Fibroblast of peridontal ligament (primary cell): ENCODE measurements around the gene MYDGF.
"Not testable (repeated sequence)": the region's sequence is repeated elsewhere in the genome, so short reads cannot be mapped to it uniquely, and the experiment has no call there.

Source experiments
- DNase-seq: peaks from one replicate; pipeline ENCODE4 v3.0.0-alpha.2; 2010; ENCODE audit errors: extremely low read depth

Gene MYDGF

DNA sequence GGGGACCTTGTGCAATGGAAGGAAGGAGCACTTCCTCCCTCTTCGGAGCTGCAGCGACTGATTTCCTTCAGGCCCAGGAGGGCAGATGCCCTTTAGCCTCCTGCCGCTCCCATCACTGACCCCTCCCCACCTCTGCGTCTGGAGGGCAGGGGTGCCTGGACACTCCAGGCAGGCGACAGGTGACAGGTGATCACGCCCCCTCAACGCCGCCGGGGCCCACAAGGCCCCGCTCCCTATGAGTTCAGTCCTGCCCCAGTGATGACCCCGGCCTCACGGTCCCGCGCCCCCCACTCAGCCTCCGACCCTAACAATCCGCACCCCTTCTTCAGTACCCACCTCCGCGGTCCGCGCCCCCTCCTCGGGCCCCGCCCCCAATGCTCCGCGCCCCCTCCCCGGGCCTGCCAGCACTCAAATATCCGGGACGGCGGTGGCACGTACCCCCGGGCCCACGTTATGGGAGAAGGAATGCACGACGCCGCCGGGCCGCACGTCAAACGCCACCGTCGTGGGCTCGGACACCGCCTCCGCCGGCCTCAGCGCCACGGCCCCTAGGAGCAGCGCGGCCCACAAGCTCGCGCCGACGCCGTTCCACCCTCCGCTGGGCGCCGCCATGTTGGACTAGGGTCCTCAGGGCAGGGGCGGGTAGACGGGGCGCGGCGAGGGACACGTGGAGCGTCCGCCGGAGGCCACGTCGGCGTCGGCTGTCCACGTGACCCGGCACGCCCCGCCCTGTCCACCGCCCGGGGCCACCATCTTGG is at the start of gene MYDGF:
TSS of gene MYDGF (minus strand) at position 620 of the 758 bp plus-strand sequence. CDS start at position 612, 8 bp downstream.
- peak; percentile 78 for DNase-seq

DNA sequence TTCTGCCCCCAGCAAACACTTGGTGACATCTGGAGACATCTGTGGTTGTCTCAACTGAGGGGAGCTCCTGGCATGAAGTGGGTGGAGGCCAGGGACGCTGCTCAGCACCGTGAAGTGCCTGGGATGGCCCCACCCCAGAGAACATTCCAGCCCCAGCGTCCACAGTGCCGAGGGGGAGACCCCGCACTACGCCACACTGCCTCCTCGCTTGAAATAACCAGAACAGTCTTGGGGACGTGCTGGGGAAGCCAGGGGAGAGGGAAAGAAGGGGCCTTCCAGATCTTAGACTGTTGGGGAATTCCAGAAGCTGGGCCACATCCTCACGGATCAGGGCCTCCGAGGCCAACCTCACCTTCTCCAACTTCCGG is 49.3 kb upstream of the MYDGF start:
- no peak for DNase-seq

DNA sequence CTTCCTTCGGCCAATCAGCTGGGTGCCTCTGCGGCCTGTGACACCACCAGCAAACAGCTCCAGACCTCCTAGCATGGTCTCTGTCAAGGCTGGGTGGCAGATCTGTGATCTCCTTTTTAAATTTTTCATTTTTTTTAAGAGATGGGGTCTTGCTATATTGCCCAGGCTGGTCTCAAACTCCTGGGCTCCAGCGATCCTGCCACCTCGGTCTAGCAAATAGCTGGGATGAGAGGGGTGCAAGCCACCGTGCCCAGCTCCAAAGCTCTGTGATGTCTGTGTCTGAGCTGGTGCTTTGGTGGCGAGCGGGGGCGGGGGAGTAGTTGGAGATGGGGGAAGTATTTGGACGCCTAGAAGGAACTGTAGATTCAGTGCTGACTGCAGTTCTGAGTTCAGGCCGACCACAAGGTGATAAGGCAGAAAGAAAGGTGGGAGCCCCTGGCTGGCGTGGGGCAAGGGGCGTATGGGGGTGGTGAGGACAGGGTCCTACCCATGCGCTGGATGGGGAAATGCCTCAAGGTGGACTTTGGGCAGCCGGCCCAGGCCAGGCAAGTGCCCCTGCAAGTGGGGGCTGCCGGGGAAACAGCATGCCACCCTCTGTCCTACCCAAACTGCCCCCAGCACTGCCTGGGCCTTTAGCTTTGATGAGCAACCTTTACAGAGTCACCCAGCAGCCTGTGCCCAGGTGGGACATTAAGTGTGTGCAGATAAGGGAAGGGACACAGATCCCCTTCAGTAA is 48.0 kb upstream of the MYDGF start:
- DNase-seq: no peak

DNA sequence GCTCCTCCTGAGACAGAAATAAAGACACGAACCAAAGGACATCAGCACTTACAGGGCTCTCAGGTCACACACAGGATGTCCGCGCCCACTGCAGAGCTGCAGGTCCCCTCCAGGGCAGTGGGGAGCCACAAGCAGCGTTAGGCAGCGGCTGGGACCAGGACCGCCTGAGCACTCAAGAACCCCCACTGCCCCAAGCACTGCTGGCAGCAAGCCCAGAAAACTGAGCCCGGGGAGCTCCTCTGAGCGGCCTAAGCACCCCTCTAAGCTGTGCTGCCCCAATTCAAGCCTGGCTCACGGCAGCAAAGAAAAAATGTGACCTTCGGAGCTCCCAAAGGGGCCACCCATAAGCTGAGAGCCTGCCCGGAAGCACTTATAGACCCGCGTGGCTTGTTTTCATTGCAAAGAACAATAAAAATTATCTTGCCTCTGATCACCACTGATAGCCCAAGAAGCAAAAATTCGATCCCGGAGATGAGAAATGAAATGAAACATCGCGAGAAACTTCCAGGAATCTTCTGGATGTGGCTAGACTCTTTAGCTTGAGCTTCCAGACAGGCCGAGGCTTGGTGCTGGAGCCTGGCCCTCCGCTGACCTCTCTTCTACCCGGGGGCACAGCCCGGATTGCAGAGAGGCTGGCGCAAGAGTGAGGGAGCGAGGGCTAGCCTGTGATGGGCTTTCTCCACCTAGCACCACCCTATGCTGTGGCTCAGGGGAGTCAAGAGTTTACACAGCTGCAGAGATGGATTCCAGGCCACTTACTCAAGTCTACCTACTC is 47.2 kb upstream of the MYDGF start:
- DNase-seq: no peak

DNA sequence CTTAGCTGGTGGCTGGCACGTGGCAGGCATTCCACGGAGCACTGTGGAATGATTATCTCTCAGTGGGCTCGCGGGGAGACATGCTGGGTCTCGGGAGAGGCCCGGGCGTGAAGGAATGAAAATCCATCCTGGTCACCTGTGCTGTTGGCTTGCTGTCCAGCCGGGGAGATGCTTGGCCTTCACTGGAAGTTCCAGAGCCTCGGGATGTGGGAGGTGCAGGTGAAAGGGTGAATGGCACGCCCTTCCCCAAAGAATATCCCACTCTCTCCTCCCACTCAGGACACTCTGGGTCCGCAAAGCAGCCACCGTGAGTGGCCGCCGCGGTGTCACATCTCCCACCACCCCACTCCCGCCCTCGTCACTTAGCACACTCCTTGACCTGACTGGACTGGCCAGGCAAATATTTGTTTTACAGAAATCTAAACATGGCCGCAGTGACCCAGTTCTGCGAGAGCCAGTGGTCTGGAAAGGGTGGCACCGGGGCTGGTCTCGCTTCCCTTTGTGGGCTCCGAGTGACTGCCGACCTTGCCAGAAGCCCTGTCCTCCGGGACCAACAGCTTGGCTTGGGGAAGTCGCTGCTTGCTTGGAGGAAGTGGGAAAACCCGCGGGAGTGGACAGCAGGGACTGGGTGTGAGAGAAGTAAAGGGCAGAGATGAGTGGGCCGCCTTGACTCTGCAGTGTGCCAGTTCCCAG is 45.5 kb upstream of the MYDGF start:
- DNase-seq: no peak

DNA sequence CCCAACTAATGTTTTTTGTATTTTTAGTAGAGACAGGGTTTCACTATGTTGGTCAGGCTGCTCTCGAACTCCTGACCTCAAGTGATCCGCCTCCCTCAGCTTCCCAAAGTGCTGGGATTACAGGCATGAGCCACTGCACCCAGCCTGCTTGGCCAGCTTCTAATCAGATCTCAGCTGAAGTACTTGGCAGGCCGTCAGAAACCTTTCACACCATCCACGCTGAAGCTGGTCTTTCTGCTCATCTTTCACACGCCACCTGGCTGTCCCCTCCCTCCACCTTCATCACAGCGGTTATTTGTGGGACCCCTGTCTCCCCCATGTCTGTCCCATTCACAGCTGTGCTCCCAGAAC is 45.0 kb upstream of the MYDGF start:
- DNase-seq: not testable (repeated sequence)

DNA sequence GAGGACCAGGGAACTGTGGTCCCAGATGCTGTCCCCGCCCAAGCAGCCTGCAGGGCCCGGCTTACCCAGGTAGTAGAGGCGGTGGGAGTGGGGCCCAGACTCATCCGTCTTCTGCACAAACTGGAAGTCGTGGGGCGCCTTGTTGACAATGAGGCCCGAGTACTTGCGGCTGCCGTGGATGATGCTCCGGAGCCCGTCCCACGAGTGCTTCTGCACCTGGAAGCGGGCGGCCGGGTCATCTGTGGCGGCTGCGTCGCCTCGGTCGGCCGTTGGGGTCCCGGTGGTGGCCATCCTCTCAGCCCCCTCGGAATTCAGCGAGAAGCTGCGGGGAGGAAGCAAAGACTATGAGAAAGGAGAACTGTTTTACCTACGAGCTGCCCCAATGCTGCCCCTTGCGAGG is 43.9 kb upstream of the MYDGF start:
- DNase-seq: no peak

DNA sequence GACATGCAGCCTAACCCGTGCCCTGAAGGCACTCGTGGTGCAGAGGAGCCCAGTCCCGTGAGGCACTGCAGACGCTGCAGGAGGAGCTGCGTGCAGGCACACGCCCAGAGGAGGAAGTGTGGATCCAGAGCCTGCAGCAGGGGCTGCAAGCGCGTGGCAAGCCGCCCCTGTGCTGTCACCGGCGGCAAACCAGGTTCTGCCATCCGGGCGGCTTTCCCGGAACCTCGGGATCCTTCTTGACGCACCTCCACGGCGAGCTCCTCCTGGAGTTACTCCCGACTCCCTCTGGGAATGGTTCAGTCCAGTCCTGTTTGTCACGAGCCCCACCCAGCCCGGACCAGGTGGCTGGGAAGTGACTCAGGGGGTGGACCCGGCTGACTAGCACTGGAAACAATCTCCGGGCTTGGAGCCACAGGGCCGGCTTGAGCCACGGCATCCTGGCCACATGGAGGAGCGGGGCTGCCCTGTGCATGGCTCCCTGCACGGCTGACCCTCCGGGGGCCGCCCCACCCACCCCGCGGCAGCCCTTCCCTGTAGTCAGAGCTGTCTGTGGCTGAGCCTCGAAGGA is 43.3 kb upstream of the MYDGF start:
- peak; percentile 86 for DNase-seq

DNA sequence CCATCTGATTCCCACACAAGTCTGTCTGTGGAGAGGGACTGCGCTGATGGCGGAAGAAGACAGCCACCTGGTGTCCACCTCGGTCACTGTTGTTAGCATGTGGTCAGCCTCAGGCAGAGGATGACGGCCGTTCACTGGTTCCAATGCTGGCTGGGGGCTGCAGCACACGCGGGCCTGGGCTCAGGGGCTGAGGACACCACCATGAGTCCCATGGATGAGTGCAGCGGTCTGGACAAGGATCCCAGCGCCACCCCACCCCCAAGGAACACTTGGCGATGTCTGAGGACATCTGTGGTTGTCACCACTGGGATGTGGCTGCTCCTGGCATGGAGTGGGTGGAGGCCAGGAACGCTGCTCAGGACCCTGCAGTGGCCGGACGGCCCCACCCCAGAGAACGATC is 42.6 kb upstream of the MYDGF start:
- DNase-seq: no peak

GRCh38 chr19:4711211-4711610 is 41.1 kb upstream of the MYDGF start:
- DNase-seq: no peak

GRCh38 chr19:4710281-4710600 is 40.1 kb upstream of the MYDGF start:
- DNase-seq: no peak

DNA sequence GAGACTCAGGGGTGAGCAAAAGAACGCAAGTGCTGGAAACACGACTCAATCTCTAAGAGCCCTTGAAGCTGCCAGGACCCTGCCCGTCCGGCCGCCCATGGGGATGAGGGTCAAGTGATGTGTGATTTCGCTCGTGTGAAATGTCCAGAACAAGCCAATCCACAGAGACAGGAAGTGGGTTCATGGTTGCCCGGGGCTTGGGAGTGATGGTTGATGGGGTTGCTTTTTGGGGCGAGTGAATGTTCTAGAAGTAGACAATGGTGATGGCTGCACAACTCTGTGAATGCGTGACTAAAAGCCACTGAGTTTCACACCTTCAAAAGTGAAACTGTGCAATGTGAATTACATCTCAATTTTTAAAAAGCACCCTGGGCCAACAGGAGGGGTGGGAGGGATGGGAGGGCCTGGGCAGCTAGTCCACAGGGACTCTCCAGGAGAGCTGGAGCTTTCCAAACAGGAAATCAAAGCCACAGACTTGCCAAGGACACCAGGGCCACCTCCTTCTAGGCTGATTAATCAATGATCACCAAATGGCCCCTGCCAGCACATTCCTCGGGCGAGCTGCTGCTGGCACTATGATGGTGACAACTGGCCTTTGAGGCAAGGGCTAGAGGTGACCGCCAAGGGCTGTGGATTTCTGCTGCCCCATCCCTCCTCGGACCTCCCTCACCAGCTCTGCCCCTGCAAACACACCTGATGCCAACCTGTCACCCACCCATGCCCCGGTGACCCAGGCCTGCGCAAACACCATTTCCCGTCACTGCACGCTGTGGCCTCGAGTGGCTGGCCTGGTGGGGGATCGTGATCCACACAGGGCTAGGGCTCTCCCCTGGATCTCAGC is 39.5 kb upstream of the MYDGF start:
- DNase-seq: no peak

- no peak for DNase-seq
Observed at GRCh38 chr19:4707956-4708650, 38.0 kb upstream of the MYDGF start.

- DNase-seq: no peak
Observed at GRCh38 chr19:4707322-4707721, 37.2 kb upstream of the MYDGF start.

- DNase-seq: no peak
Observed at GRCh38 chr19:4705413-4706131, 35.4 kb upstream of the MYDGF start.

DNA sequence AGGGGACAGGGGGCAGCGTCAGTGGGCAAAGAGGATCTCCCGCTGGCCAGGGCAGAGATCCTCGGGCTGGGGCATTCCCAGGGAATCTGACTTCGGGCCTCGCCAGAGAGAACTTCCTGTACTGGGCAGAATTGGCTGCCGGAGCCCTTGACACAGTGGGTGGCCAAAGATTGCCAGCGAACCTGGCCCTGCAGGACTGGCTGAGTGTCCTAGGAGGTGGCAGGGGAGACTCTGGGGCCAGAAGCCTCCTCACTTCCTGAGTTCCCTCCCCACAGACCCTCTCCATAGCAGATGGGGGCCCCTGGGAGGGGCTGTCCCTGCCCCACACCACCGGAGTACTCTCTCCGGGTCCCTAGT is 34.2 kb upstream of the MYDGF start:
- no peak for DNase-seq

- no peak for DNase-seq
Observed at GRCh38 chr19:4703671-4704316, 33.7 kb upstream of the MYDGF start.

DNA sequence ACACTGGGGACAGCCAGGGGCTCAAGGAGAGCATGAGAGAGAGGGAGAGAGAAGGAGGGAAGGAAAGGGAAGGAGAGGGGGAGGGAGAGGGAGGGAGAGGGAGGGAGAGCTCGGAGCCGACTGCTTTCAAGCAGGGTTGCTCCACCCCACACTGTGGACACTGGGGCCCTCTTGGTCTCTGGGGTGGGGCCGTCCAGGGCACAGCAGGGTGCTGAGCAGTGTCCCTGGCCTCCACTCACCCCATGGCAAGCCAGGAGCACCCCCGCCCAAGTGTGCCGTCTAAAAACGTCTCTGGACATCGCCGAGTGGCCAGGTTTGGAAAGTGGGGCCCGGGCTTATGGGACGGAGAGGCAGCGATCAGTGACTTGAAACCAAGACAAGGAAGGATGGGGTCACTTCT is 32.6 kb upstream of the MYDGF start:
- no peak for DNase-seq

DNA sequence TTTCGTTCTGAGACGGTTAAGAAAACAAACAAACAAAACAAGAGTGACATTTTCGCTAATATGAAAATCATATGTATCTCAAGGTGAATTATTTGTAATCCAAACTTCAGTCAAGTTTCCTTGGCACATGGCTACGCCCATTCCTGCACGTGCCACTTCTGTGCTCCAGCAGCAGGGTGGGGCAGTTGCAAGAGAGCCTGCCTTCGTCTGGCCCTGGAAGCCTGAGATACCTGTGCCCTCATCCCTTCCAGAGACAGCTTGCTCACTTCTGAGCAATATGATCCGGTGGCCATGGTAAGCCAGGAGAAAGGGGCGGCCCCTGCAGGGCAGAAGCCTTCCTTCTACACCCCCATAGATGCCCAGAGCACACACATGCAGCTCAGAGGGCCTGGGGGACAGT is 31.4 kb upstream of the MYDGF start:
- no peak for DNase-seq

- no peak for DNase-seq
Observed at GRCh38 chr19:4700693-4700970, 30.5 kb upstream of the MYDGF start.
